Activated naive CD4-positive, alpha-beta T cell treated with anti-CD3 and anti-CD28 coated beads for 36 hours (primary cell): ENCODE results near the gene DUSP14. TPM values are rescaled to one million over a fixed set of nuclear protein-coding genes. Genes with fewer than 3 reads are reported as not detected.

ENCODE experiments used
- CTCF ChIA-PET: fragments of 350-600 bp; sonication (Branson Sonifier 250); formaldehyde crosslinking; loops from one replicate; lab custom pipeline; 2021; ENCODE audit warnings: antibody characterized with exemption; lab: Charles Lee
- DNase-seq: peaks from one replicate; pipeline ENCODE4 v3.0.0-alpha.2; 2020
- H3K27ac Mint-ChIP-seq: one replicate; pipeline ENCODE4 v1.8.0; 2021; ENCODE audit warnings: mild to moderate bottlenecking, mixed read lengths
- H3K27me3 Mint-ChIP-seq: one replicate; pipeline ENCODE4 v1.8.0; 2021; ENCODE audit warnings: low read depth, mixed read lengths
- H3K36me3 Mint-ChIP-seq: one replicate; pipeline ENCODE4 v1.8.0; 2021; ENCODE audit warnings: low read depth, mixed read lengths
- H3K4me1 Mint-ChIP-seq: one replicate; pipeline ENCODE4 v1.8.0; 2021; ENCODE audit warnings: low read depth, mixed read lengths
- H3K4me3 Mint-ChIP-seq: one replicate; pipeline ENCODE4 v1.8.0; 2021; ENCODE audit warnings: mild to moderate bottlenecking, moderate library complexity, mixed read lengths
- H3K9me3 Mint-ChIP-seq: one replicate; pipeline ENCODE4 v1.8.0; 2021; ENCODE audit warnings: mixed read lengths
- intact Hi-C: fragments of 100-400 bp; cut with micrococcal nuclease; formaldehyde crosslinking; loops from one replicate; pipeline ENCODE4 v1.15.1; 2023
- total RNA-seq, 2 experiments: library from RNA; stranded (reverse); gene quantifications; one replicate each; pipeline ENCODE4 v1.2.3, GENCODE V29; 2021

Gene DUSP14
- total RNA-seq, 2 experiments from 2014 or later = 7.0 to 7.9 TPM

- H3K36me3 Mint-ChIP-seq = peaks cover 51% of the 10 kb centered on the region
- CTCF ChIA-PET = interaction anchor here (0.6 kb wide), 1 partner anchor 37 kb away, joined by 3 read pairs; no protein-coding TSS in a partner anchor
Observed at GRCh38 chr17:37466471-37466870, 23.2 kb upstream of the DUSP14 start.

GRCh38 chr17:37470181-37470580 lies 19.5 kb upstream of the DUSP14 start:
- H3K27ac Mint-ChIP-seq = no peak overlapping the region
- H3K4me1 Mint-ChIP-seq = no peaks in the 10 kb centered on the region
- H3K9me3 Mint-ChIP-seq = no peaks in the 10 kb centered on the region
- no peak overlapping the region for H3K4me3 Mint-ChIP-seq
- intact Hi-C loops = no loop called here
- CTCF ChIA-PET = no interaction called here
- no peaks in the 10 kb centered on the region for H3K27me3 Mint-ChIP-seq
- DNase-seq = no peak
- peaks cover 52% of the 10 kb centered on the region for H3K36me3 Mint-ChIP-seq

More at GRCh38 chr17:37466471-37466870, 23.2 kb upstream of the DUSP14 start:
- Mint-ChIP-seq H3K27me3 (no peaks in the 10 kb centered on the region), H3K9me3 (no peaks in the 10 kb centered on the region), H3K27ac (no peak overlapping the region), H3K4me1 (peaks cover 3% of the 10 kb centered on the region), H3K4me3 (no peak overlapping the region)
- intact Hi-C loops = no loop called here
- no peak for DNase-seq

- H3K9me3 Mint-ChIP-seq = no peaks in the 10 kb centered on the region
- H3K4me1 Mint-ChIP-seq = no peaks in the 10 kb centered on the region
Observed at GRCh38 chr17:37475731-37476420, 13.8 kb upstream of the DUSP14 start.

GRCh38 chr17:37476431-37477120 lies 13.1 kb upstream of the DUSP14 start:
- intact Hi-C loops = no loop called here
- no peaks in the 10 kb centered on the region for H3K4me1 Mint-ChIP-seq
- H3K27me3 Mint-ChIP-seq = no peaks in the 10 kb centered on the region
- H3K9me3 Mint-ChIP-seq = no peaks in the 10 kb centered on the region
- H3K27ac Mint-ChIP-seq = no peak overlapping the region
- peaks cover 37% of the 10 kb centered on the region for H3K36me3 Mint-ChIP-seq
- no peak overlapping the region for H3K4me3 Mint-ChIP-seq
- no peak for DNase-seq
- CTCF ChIA-PET = no interaction called here

More at GRCh38 chr17:37475731-37476420, 13.8 kb upstream of the DUSP14 start:
- Mint-ChIP-seq H3K36me3 (peaks cover 40% of the 10 kb centered on the region), H3K27ac (no peak overlapping the region), H3K27me3 (no peaks in the 10 kb centered on the region), H3K4me3 (no peak overlapping the region)
- CTCF ChIA-PET = no interaction called here
- intact Hi-C loops = no loop called here
- no peak for DNase-seq

- H3K27ac Mint-ChIP-seq = no peak overlapping the region
- DNase-seq = no peak
- no peaks in the 10 kb centered on the region for H3K27me3 Mint-ChIP-seq
- H3K4me3 Mint-ChIP-seq = no peak overlapping the region
- peaks cover 2% of the 10 kb centered on the region for H3K4me1 Mint-ChIP-seq
- intact Hi-C loops = no loop called here
- peaks cover 31% of the 10 kb centered on the region for H3K36me3 Mint-ChIP-seq
- H3K9me3 Mint-ChIP-seq = no peaks in the 10 kb centered on the region
- CTCF ChIA-PET = no interaction called here
Observed at GRCh38 chr17:37478187-37478586, 11.5 kb upstream of the DUSP14 start.

GRCh38 chr17:37479025-37479424 lies 10.7 kb upstream of the DUSP14 start:
- intact Hi-C loops = no loop called here
- CTCF ChIA-PET = no interaction called here
- DNase-seq = no peak
- Mint-ChIP-seq H3K9me3 (no peaks in the 10 kb centered on the region), H3K4me3 (no peak overlapping the region), H3K27me3 (no peaks in the 10 kb centered on the region), H3K27ac (no peak overlapping the region), H3K4me1 (peaks cover 9% of the 10 kb centered on the region), H3K36me3 (peaks cover 24% of the 10 kb centered on the region)

- H3K4me1 Mint-ChIP-seq = peaks cover 9% of the 10 kb centered on the region
- no peaks in the 10 kb centered on the region for H3K27me3 Mint-ChIP-seq
- CTCF ChIA-PET = interaction anchor here (0.8 kb wide), 1 partner anchor 107 kb away, joined by 3 read pairs; no protein-coding TSS in a partner anchor
- peaks cover 20% of the 10 kb centered on the region for H3K36me3 Mint-ChIP-seq
- no peak overlapping the region for H3K4me3 Mint-ChIP-seq
- DNase-seq = no peak
- intact Hi-C loops = no loop called here
- H3K27ac Mint-ChIP-seq = no peak overlapping the region
- H3K9me3 Mint-ChIP-seq = no peaks in the 10 kb centered on the region
Observed at GRCh38 chr17:37480427-37480826, 9.3 kb upstream of the DUSP14 start.

- CTCF ChIA-PET = no interaction called here
- no peak for DNase-seq
- Mint-ChIP-seq H3K27ac (no peak overlapping the region), H3K4me1 (peaks cover 9% of the 10 kb centered on the region), H3K27me3 (no peaks in the 10 kb centered on the region), H3K4me3 (no peak overlapping the region), H3K36me3 (peaks cover 20% of the 10 kb centered on the region), H3K9me3 (no peaks in the 10 kb centered on the region)
- intact Hi-C loops = no loop called here
Observed at GRCh38 chr17:37481001-37481665, 8.6 kb upstream of the DUSP14 start.

GRCh38 chr17:37483311-37484039 lies 6.2 kb upstream of the DUSP14 start:
- CTCF ChIA-PET = interaction anchor here (0.6 to 0.7 kb wide), 2 partner anchors 316 to 366 kb away, joined by 3 read pairs; no protein-coding TSS in a partner anchor
- Mint-ChIP-seq H3K4me3 (no peak overlapping the region), H3K4me1 (peaks cover 15% of the 10 kb centered on the region), H3K9me3 (no peaks in the 10 kb centered on the region), H3K27ac (no peak overlapping the region), H3K36me3 (peaks cover 11% of the 10 kb centered on the region), H3K27me3 (no peaks in the 10 kb centered on the region)
- intact Hi-C loops = no loop called here
- no peak for DNase-seq

- Mint-ChIP-seq H3K4me3 (no peak overlapping the region), H3K27ac (no peak overlapping the region), H3K36me3 (peaks cover 1% of the 10 kb centered on the region), H3K4me1 (peaks cover 29% of the 10 kb centered on the region), H3K9me3 (no peaks in the 10 kb centered on the region), H3K27me3 (no peaks in the 10 kb centered on the region)
- no peak for DNase-seq
- intact Hi-C loops = no loop called here
- CTCF ChIA-PET = interaction anchor here (0.7 to 2.0 kb wide), 2 partner anchors 78 to 112 kb away, joined by 3 to 6 read pairs; no protein-coding TSS in a partner anchor
Observed at GRCh38 chr17:37485938-37486570, 3.6 kb upstream of the DUSP14 start.

GRCh38 chr17:37488009-37488604 lies 1.6 kb upstream of the DUSP14 start:
- Mint-ChIP-seq H3K27me3 (no peaks in the 10 kb centered on the region), H3K4me3 (peak overlapping the region; percentile 87), H3K9me3 (no peaks in the 10 kb centered on the region), H3K4me1 (peaks cover 46% of the 10 kb centered on the region), H3K27ac (peak overlapping the region; percentile 60), H3K36me3 (peaks cover 1% of the 10 kb centered on the region)
- no peak for DNase-seq
- CTCF ChIA-PET = interaction anchor here (0.7 kb wide), 1 partner anchor 264 kb away, joined by 3 read pairs; no protein-coding TSS in a partner anchor
- intact Hi-C loops = loop anchor here (2.0 kb wide), 2 partner anchors 81 to 121 kb away; partner anchors contain the start of genes ACACA, SYNRG and TADA2A
